ENCODE data around the gene MSL1. TPM values are rescaled to one million over a fixed set of nuclear protein-coding genes. Genes with fewer than 3 reads are reported as not detected.

The MSL1 gene
- total and polyA plus RNA-seq, 7 experiments from 2014 or later: 8.0 to 145 (median 108) TPM

GRCh38 chr17:40079545-40079944 is 42.2 kb upstream of the MSL1 start:
- no peak for ATAC-seq
- H3K27ac Mint-ChIP-seq: peak overlapping the region in 4 of 9 donors; percentile 14 to 38 (median 25)
- intact Hi-C loops (cut with micrococcal nuclease): no loop called here
- Histone ChIP-seq H3K27ac (ENCODE audit: low read depth, low read length) (no peak overlapping the region), H3K9me3 (ENCODE audit: control insufficient read depth in 2 of 3, low read length in 3 of 3) (no peaks in the 10 kb centered on the region), H3K4me3 (ENCODE audit: low read length) (no peak overlapping the region), H3K27me3 (ENCODE audit: control insufficient read depth in 2 of 2, insufficient read depth in 2 of 2, low read length in 2 of 2) (no peaks in the 10 kb centered on the region), H3K4me1 (ENCODE audit: control insufficient read depth in 2 of 2, insufficient read depth in 2 of 2, low read length in 2 of 2) (peaks cover 5 to 12% of the 10 kb centered on the region in 2 donors), H3K36me3 (ENCODE audit: control insufficient read depth in 2 of 3, insufficient read depth in 3 of 3, low read length in 3 of 3) (peaks cover 0 to 39% (median 13%) of the 10 kb centered on the region in 3 experiments)
- no peak overlapping the region for H3K4me3 Mint-ChIP-seq
- H3K9me3 Mint-ChIP-seq: no peaks in the 10 kb centered on the region
- H3K4me1 Mint-ChIP-seq: peaks cover 3 to 41% (median 26%) of the 10 kb centered on the region in 7 donors
- ChIA-PET CTCF (interaction anchor here (1.1 kb wide), 1 partner anchor 89 kb away, joined by 3 read pairs; no protein-coding TSS in a partner anchor), POLR2A (no interaction called here)
- DNase-seq: no peak
- H3K27me3 Mint-ChIP-seq: no peaks in the 10 kb centered on the region
- H3K36me3 Mint-ChIP-seq: peaks cover 0 to 31% (median 9%) of the 10 kb centered on the region in 5 donors

- peaks cover 4 to 44% (median 17%) of the 10 kb centered on the region in 5 donors for H3K36me3 Mint-ChIP-seq
- Histone ChIP-seq H3K36me3 (ENCODE audit: control insufficient read depth in 2 of 3, insufficient read depth in 3 of 3, low read length in 3 of 3) (peaks cover 4 to 66% (median 40%) of the 10 kb centered on the region in 3 experiments), H3K27me3 (ENCODE audit: control insufficient read depth in 2 of 2, insufficient read depth in 2 of 2, low read length in 2 of 2) (no peaks in the 10 kb centered on the region), H3K4me3 (ENCODE audit: low read length) (no peak overlapping the region), H3K27ac (ENCODE audit: low read depth, low read length) (no peak overlapping the region), H3K4me1 (ENCODE audit: control insufficient read depth in 2 of 2, insufficient read depth in 2 of 2, low read length in 2 of 2) (peaks cover 0 to 4% of the 10 kb centered on the region in 2 donors), H3K9me3 (ENCODE audit: control insufficient read depth in 2 of 3, low read length in 3 of 3) (no peaks in the 10 kb centered on the region)
- DNase-seq: no peak
- no peaks in the 10 kb centered on the region for H3K9me3 Mint-ChIP-seq
- intact Hi-C loops (cut with micrococcal nuclease): no loop called here
- H3K27me3 Mint-ChIP-seq: no peaks in the 10 kb centered on the region
- ChIA-PET CTCF (interaction anchor here (0.6 to 3.6 kb wide), 6 partner anchors 9 to 36 kb away, joined by 3 to 53 read pairs (median 24); partner anchors contain the start of gene THRA), POLR2A (interaction anchor here (0.6 to 2.1 kb wide), 8 partner anchors 8 to 483 kb away, joined by 3 to 9 read pairs (median 4); partner anchors contain the start of gene CSF3)
- H3K4me3 Mint-ChIP-seq: no peak overlapping the region
- H3K27ac Mint-ChIP-seq: peak overlapping the region in 2 of 9 donors; percentile 28 to 82
- H3K4me1 Mint-ChIP-seq: peaks cover 4 to 26% (median 17%) of the 10 kb centered on the region in 7 donors
- ATAC-seq: no peak
Measured at GRCh38 chr17:40084477-40084876, 37.3 kb upstream of the MSL1 start.

GRCh38 chr17:40086150-40087044 is 35.4 kb upstream of the MSL1 start:
- Mint-ChIP-seq H3K27ac (peak overlapping the region in 8 of 9 donors; percentile 9 to 70 (median 47)), H3K4me3 (peak overlapping the region in 1 of 10 donors; percentile 38), H3K27me3 (no peaks in the 10 kb centered on the region), H3K4me1 (peaks cover 4 to 35% (median 21%) of the 10 kb centered on the region in 7 donors), H3K9me3 (no peaks in the 10 kb centered on the region), H3K36me3 (peaks cover 4 to 40% (median 21%) of the 10 kb centered on the region in 5 donors)
- ChIA-PET CTCF (interaction anchor here (0.6 to 3.6 kb wide), 30 partner anchors 8 to 146 kb away, joined by 3 to 53 read pairs (median 4); partner anchors contain the start of genes CSF3, MED24 and THRA), POLR2A (interaction anchor here (0.6 to 1.6 kb wide), 8 partner anchors 9 to 103 kb away, joined by 3 to 11 read pairs (median 6); partner anchors contain the start of genes NR1D1 and THRA)
- Histone ChIP-seq H3K36me3 (ENCODE audit: control insufficient read depth in 2 of 3, insufficient read depth in 3 of 3, low read length in 3 of 3) (peaks cover 4 to 81% (median 42%) of the 10 kb centered on the region in 3 experiments), H3K27ac (ENCODE audit: low read depth, low read length) (no peak overlapping the region), H3K4me3 (ENCODE audit: low read length) (no peak overlapping the region), H3K4me1 (ENCODE audit: control insufficient read depth in 2 of 2, insufficient read depth in 2 of 2, low read length in 2 of 2) (peaks cover 0 to 4% of the 10 kb centered on the region in 2 donors), H3K27me3 (ENCODE audit: control insufficient read depth in 2 of 2, insufficient read depth in 2 of 2, low read length in 2 of 2) (no peaks in the 10 kb centered on the region), H3K9me3 (ENCODE audit: control insufficient read depth in 2 of 3, low read length in 3 of 3) (no peaks in the 10 kb centered on the region)
- intact Hi-C loops (cut with micrococcal nuclease): loop anchor here (1.0 kb wide), 4 partner anchors 11 to 73 kb away; partner anchors contain the start of gene THRA (in 1 of the 2)
- ATAC-seq (peak; percentile 76), DNase-seq (peak in 6 of 9 donors; percentile 56 to 69 (median 61))

- peaks cover 4 to 36% (median 21%) of the 10 kb centered on the region in 7 donors for H3K4me1 Mint-ChIP-seq
- no peak for ATAC-seq
- Histone ChIP-seq H3K9me3 (ENCODE audit: control insufficient read depth in 2 of 3, low read length in 3 of 3) (no peaks in the 10 kb centered on the region), H3K27ac (ENCODE audit: low read depth, low read length) (no peak overlapping the region), H3K27me3 (ENCODE audit: control insufficient read depth in 2 of 2, insufficient read depth in 2 of 2, low read length in 2 of 2) (no peaks in the 10 kb centered on the region), H3K4me1 (ENCODE audit: control insufficient read depth in 2 of 2, insufficient read depth in 2 of 2, low read length in 2 of 2) (peaks cover 0 to 4% of the 10 kb centered on the region in 2 donors), H3K36me3 (ENCODE audit: control insufficient read depth in 2 of 3, insufficient read depth in 3 of 3, low read length in 3 of 3) (peaks cover 4 to 87% (median 42%) of the 10 kb centered on the region in 3 experiments), H3K4me3 (ENCODE audit: low read length) (no peak overlapping the region)
- H3K4me3 Mint-ChIP-seq: peak overlapping the region in 2 of 10 donors; percentile 29 to 38
- ChIA-PET CTCF (interaction anchor here (0.6 to 3.6 kb wide), 15 partner anchors 9 to 83 kb away, joined by 3 to 53 read pairs (median 4); partner anchors contain the start of genes CSF3 and THRA), POLR2A (interaction anchor here (1.1 to 1.2 kb wide), 4 partner anchors 8 to 25 kb away, joined by 4 to 11 read pairs (median 6); partner anchors contain the start of gene THRA)
- no peaks in the 10 kb centered on the region for H3K9me3 Mint-ChIP-seq
- peak overlapping the region in 7 of 9 donors; percentile 9 to 93 (median 37) for H3K27ac Mint-ChIP-seq
- intact Hi-C loops (cut with micrococcal nuclease): no loop called here
- DNase-seq: no peak
- no peaks in the 10 kb centered on the region for H3K27me3 Mint-ChIP-seq
- peaks cover 4 to 40% (median 21%) of the 10 kb centered on the region in 5 donors for H3K36me3 Mint-ChIP-seq
Measured at GRCh38 chr17:40087049-40087794, 34.5 kb upstream of the MSL1 start.

GRCh38 chr17:40087903-40088718 is 33.7 kb upstream of the MSL1 start:
- Histone ChIP-seq H3K36me3 (ENCODE audit: control insufficient read depth in 2 of 3, insufficient read depth in 3 of 3, low read length in 3 of 3) (peaks cover 4 to 94% (median 45%) of the 10 kb centered on the region in 3 experiments), H3K9me3 (ENCODE audit: control insufficient read depth in 2 of 3, low read length in 3 of 3) (no peaks in the 10 kb centered on the region), H3K4me3 (ENCODE audit: low read length) (no peak overlapping the region), H3K27me3 (ENCODE audit: control insufficient read depth in 2 of 2, insufficient read depth in 2 of 2, low read length in 2 of 2) (no peaks in the 10 kb centered on the region), H3K4me1 (ENCODE audit: control insufficient read depth in 2 of 2, insufficient read depth in 2 of 2, low read length in 2 of 2) (peaks cover 0 to 4% of the 10 kb centered on the region in 2 donors), H3K27ac (ENCODE audit: low read depth, low read length) (no peak overlapping the region)
- H3K36me3 Mint-ChIP-seq: peaks cover 4 to 40% (median 21%) of the 10 kb centered on the region in 5 donors
- intact Hi-C loops (cut with micrococcal nuclease): no loop called here
- DNase-seq (no peak), ATAC-seq (no peak)
- H3K27ac Mint-ChIP-seq: peak overlapping the region in 5 of 9 donors; percentile 14 to 87 (median 38)
- ChIA-PET CTCF (interaction anchor here (0.6 kb wide), 2 partner anchors 74 to 106 kb away, joined by 3 to 6 read pairs; no protein-coding TSS in a partner anchor), POLR2A (interaction anchor here (1.0 to 2.4 kb wide), 2 partner anchors 21 to 23 kb away, joined by 3 to 8 read pairs; no protein-coding TSS in a partner anchor)
- peaks cover 4 to 40% (median 21%) of the 10 kb centered on the region in 7 donors for H3K4me1 Mint-ChIP-seq
- no peaks in the 10 kb centered on the region for H3K9me3 Mint-ChIP-seq
- no peak overlapping the region for H3K4me3 Mint-ChIP-seq
- no peaks in the 10 kb centered on the region for H3K27me3 Mint-ChIP-seq

All from naive thymus-derived CD4-positive, alpha-beta T cell (primary cell).